Astrocyte (in vitro differentiated cells and primary cell): ENCODE data around the gene LIMA1. TPM values are rescaled to one million over a fixed set of nuclear protein-coding genes. Genes with fewer than 3 reads are reported as not detected.

Experiments
- DNase-seq: peaks from one replicate; pipeline ENCODE4 v3.0.0-alpha.2; 2010; ENCODE audit warnings: low read depth
- FAIRE-seq: peaks from 2 replicates; lab custom pipeline; 2011; peaks lifted over from hg19 to GRCh38; lab: Jason Lieb, UNC
- H2AFZ ChIP-seq: 2 replicates; pipeline ENCODE4 v1.6.0; 2012; ENCODE audit warnings: low read depth, low read length, inconsistent platforms
- H3K27ac ChIP-seq: 2 replicates; pipeline ENCODE4 v1.5.1; 2011; ENCODE audit warnings: low read depth, low read length, inconsistent platforms
- H3K27me3 ChIP-seq: 2 replicates; pipeline ENCODE4 v1.6.0; 2011; ENCODE audit warnings: low read length, inconsistent platforms; ENCODE audit not compliant: insufficient read depth
- H3K36me3 ChIP-seq: 2 replicates; pipeline ENCODE4 v1.5.1; 2011; ENCODE audit warnings: low read length, inconsistent platforms; ENCODE audit not compliant: insufficient read depth
- H3K4me1 ChIP-seq: 2 replicates; pipeline ENCODE4 v1.5.1; 2011; ENCODE audit warnings: low read length, inconsistent platforms; ENCODE audit not compliant: insufficient read depth
- H3K4me2 ChIP-seq: 2 replicates; pipeline ENCODE4 v1.6.0; 2012; ENCODE audit warnings: low read length, inconsistent platforms
- H3K4me3 ChIP-seq: 2 replicates; pipeline ENCODE4 v1.5.1; 2011; ENCODE audit warnings: low read depth, mild to moderate bottlenecking, low read length, inconsistent platforms; ENCODE audit not compliant: insufficient read depth
- H3K79me2 ChIP-seq: 2 replicates; pipeline ENCODE4 v1.6.0; 2012; ENCODE audit warnings: mild to moderate bottlenecking, low read length, inconsistent platforms; ENCODE audit not compliant: insufficient read depth
- H3K9ac ChIP-seq: 2 replicates; pipeline ENCODE4 v1.6.0; 2012; ENCODE audit warnings: mild to moderate bottlenecking, low read length, inconsistent platforms
- H3K9me3 ChIP-seq: 2 replicates; pipeline ENCODE4 v1.5.1; 2012; ENCODE audit warnings: low read depth, mild to moderate bottlenecking, low read length, inconsistent platforms; ENCODE audit not compliant: insufficient read depth
- H4K20me1 ChIP-seq: 2 replicates; pipeline ENCODE4 v1.6.0; 2012; ENCODE audit warnings: low read length, inconsistent platforms; ENCODE audit not compliant: insufficient read depth
- H3K27ac Mint-ChIP-seq: one replicate; pipeline ENCODE4 v1.8.0; 2021; ENCODE audit warnings: mild to moderate bottlenecking, mixed read lengths; ENCODE audit not compliant: unreplicated experiment
- H3K27me3 Mint-ChIP-seq: one replicate; pipeline ENCODE4 v1.8.0; 2021; ENCODE audit warnings: low read depth, mixed read lengths; ENCODE audit not compliant: unreplicated experiment
- H3K36me3 Mint-ChIP-seq: one replicate; pipeline ENCODE4 v1.8.0; 2021; ENCODE audit warnings: low read depth, mixed read lengths; ENCODE audit not compliant: unreplicated experiment
- H3K4me1 Mint-ChIP-seq: one replicate; pipeline ENCODE4 v1.8.0; 2021; ENCODE audit warnings: low read depth, mixed read lengths; ENCODE audit not compliant: unreplicated experiment
- H3K4me3 Mint-ChIP-seq: one replicate; pipeline ENCODE4 v1.8.0; 2021; ENCODE audit warnings: mild to moderate bottlenecking, moderate library complexity, mixed read lengths; ENCODE audit not compliant: unreplicated experiment
- H3K9me3 Mint-ChIP-seq: one replicate; pipeline ENCODE4 v1.8.0; 2021; ENCODE audit warnings: mild to moderate bottlenecking, mixed read lengths; ENCODE audit not compliant: unreplicated experiment
- EZH2 ChIP-seq: IDR thresholded peaks from 2 replicates; pipeline ENCODE4 v1.6.1; 2012; ENCODE audit warnings: mild to moderate bottlenecking, low read length, inconsistent platforms; ENCODE audit not compliant: insufficient read depth
- total RNA-seq: library from RNA; stranded (reverse); gene quantifications from 2 replicates; pipeline ENCODE4 v1.2.1, GENCODE V29; 2021
- TF ChIP-seq, protein P1 (sequence below): IDR thresholded peaks from 2 replicates; pipeline ENCODE4 v1.5.1; 2011; ENCODE audit warnings: low read depth, mild to moderate bottlenecking, inconsistent platforms, low read length, moderate library complexity; ENCODE audit not compliant: insufficient read depth

The LIMA1 gene
- total RNA-seq, 1 donor from 2014 or later = 173 TPM

GRCh38 chr12:50322206-50322605 is 38.9 kb upstream of the LIMA1 start:
- Histone ChIP-seq H3K4me2 (no peak overlapping the region), H3K36me3 (no peaks in the 10 kb centered on the region), H3K9ac (no peak overlapping the region), H3K9me3 (no peaks in the 10 kb centered on the region), H3K27me3 (no peaks in the 10 kb centered on the region), H4K20me1 (no peaks in the 10 kb centered on the region), H3K4me3 (no peak overlapping the region), H3K4me1 (peaks cover 7% of the 10 kb centered on the region), H3K79me2 (no peaks in the 10 kb centered on the region), H3K27ac (no peak overlapping the region), H2AFZ (no peak overlapping the region)
- H3K4me3 Mint-ChIP-seq = no peak overlapping the region
- H3K36me3 Mint-ChIP-seq = peaks cover 4% of the 10 kb centered on the region
- DNase-seq (no peak), FAIRE-seq (no peak)
- no peak overlapping the region for H3K27ac Mint-ChIP-seq
- H3K4me1 Mint-ChIP-seq = no peaks in the 10 kb centered on the region
- H3K9me3 Mint-ChIP-seq = peaks cover 1% of the 10 kb centered on the region
- no peaks in the 10 kb centered on the region for H3K27me3 Mint-ChIP-seq
- TF ChIP-seq EZH2 = no peak
- TF ChIP-seq, protein P1, sequence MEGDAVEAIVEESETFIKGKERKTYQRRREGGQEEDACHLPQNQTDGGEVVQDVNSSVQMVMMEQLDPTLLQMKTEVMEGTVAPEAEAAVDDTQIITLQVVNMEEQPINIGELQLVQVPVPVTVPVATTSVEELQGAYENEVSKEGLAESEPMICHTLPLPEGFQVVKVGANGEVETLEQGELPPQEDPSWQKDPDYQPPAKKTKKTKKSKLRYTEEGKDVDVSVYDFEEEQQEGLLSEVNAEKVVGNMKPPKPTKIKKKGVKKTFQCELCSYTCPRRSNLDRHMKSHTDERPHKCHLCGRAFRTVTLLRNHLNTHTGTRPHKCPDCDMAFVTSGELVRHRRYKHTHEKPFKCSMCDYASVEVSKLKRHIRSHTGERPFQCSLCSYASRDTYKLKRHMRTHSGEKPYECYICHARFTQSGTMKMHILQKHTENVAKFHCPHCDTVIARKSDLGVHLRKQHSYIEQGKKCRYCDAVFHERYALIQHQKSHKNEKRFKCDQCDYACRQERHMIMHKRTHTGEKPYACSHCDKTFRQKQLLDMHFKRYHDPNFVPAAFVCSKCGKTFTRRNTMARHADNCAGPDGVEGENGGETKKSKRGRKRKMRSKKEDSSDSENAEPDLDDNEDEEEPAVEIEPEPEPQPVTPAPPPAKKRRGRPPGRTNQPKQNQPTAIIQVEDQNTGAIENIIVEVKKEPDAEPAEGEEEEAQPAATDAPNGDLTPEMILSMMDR = no peak

- peaks cover 2% of the 10 kb centered on the region for H3K36me3 Mint-ChIP-seq
- H3K4me3 Mint-ChIP-seq = no peak overlapping the region
- H3K9me3 Mint-ChIP-seq = peaks cover 1% of the 10 kb centered on the region
These were observed 33.9 kb upstream of the LIMA1 start for GRCh38 chr12:50317203-50317602.

DNA sequence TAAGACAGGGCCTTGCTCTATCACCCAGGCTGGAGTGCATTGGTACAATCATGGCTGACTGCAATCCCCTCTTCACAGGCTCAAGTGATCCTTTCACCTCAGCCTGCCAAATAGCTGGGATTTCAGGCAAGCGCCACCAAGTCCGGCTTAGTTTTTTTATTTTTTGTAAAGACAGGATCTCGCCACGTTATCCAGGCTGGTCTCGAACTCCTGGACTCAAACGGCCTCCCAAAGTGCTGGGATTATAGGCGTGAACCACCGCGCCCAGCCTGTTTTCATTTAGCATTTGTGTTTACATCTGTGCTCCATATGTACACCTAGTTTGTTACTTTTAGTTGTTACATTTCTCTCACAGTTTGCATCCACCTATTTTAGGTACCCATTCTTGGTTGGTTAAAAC is 32.5 kb upstream of the LIMA1 start:
- no peaks in the 10 kb centered on the region for H3K4me1 ChIP-seq
- no peaks in the 10 kb centered on the region for H3K79me2 ChIP-seq
- FAIRE-seq (no peak), DNase-seq (no peak)
- no peak overlapping the region for H2AFZ ChIP-seq
- Mint-ChIP-seq H3K4me1 (no peaks in the 10 kb centered on the region), H3K36me3 (peaks cover 2% of the 10 kb centered on the region), H3K27me3 (no peaks in the 10 kb centered on the region), H3K4me3 (no peak overlapping the region), H3K9me3 (peaks cover 1% of the 10 kb centered on the region), H3K27ac (no peak overlapping the region)
- H3K9ac ChIP-seq = no peak overlapping the region
- no peak overlapping the region for H3K4me3 ChIP-seq
- no peaks in the 10 kb centered on the region for H3K27me3 ChIP-seq
- H3K9me3 ChIP-seq = no peaks in the 10 kb centered on the region
- no peaks in the 10 kb centered on the region for H4K20me1 ChIP-seq
- TF ChIP-seq EZH2 = no peak
- TF ChIP-seq, protein P1 = no peak
- no peaks in the 10 kb centered on the region for H3K36me3 ChIP-seq
- no peak overlapping the region for H3K27ac ChIP-seq
- H3K4me2 ChIP-seq = no peak overlapping the region

More at GRCh38 chr12:50317203-50317602, 33.9 kb upstream of the LIMA1 start:
- no peaks in the 10 kb centered on the region for H4K20me1 ChIP-seq
- no peak for FAIRE-seq
- no peaks in the 10 kb centered on the region for H3K79me2 ChIP-seq
- no peaks in the 10 kb centered on the region for H3K4me1 Mint-ChIP-seq
- no peaks in the 10 kb centered on the region for H3K4me1 ChIP-seq
- no peaks in the 10 kb centered on the region for H3K9me3 ChIP-seq
- H3K27me3 ChIP-seq = no peaks in the 10 kb centered on the region
- no peak overlapping the region for H3K27ac ChIP-seq
- H3K27ac Mint-ChIP-seq = no peak overlapping the region
- H2AFZ ChIP-seq = no peak overlapping the region
- no peak for DNase-seq
- no peaks in the 10 kb centered on the region for H3K36me3 ChIP-seq
- no peak overlapping the region for H3K4me2 ChIP-seq
- TF ChIP-seq, protein P1 = no peak
- TF ChIP-seq EZH2 = no peak
- no peak overlapping the region for H3K4me3 ChIP-seq
- H3K9ac ChIP-seq = no peak overlapping the region
- no peaks in the 10 kb centered on the region for H3K27me3 Mint-ChIP-seq
